IMR-90 (cell line): ENCODE measurements around the gene ARMC9. TPM values are rescaled to one million over a fixed set of nuclear protein-coding genes. Genes with fewer than 3 reads are reported as not detected.

Source experiments
- ATAC-seq: fragments of 200-7000 bp; cut with Tn5 transposase; 2 replicates; pipeline ENCODE4 v1.9.1; 2020; ENCODE audit warnings: low read depth, mild to moderate bottlenecking, moderate library complexity
- BruUV-seq: library from RNA; stranded (reverse); fragments of 400-500 nt; replicated peaks from 2 replicates; lab custom pipeline; 2021; lab: Mats Ljungman, UMichigan
- CTCF ChIA-PET: fragments of 300-600 bp; formaldehyde crosslinking; extraction: SDS; loops from one replicate; lab custom pipeline; 2021; ENCODE audit warnings: antibody characterized with exemption; lab: Yijun Ruan, JAX
- POLR2A ChIA-PET: fragments of 300-600 bp; sonication (Branson Sonifier 250); formaldehyde crosslinking; loops from one replicate; lab custom pipeline; 2022; ENCODE audit warnings: antibody characterized with exemption; ENCODE audit not compliant: unreplicated experiment; lab: Charles Lee
- DNase-seq: peaks from one replicate; pipeline ENCODE4 v3.0.0; 2013
- H2AFZ ChIP-seq: replicated peaks from 2 replicates; pipeline ENCODE3; 2013; ENCODE audit warnings: low read length, mild to moderate bottlenecking; ENCODE audit not compliant: poor library complexity
- H2AK5ac ChIP-seq: 2 replicates; pipeline ENCODE4 v1.6.1; 2013; ENCODE audit warnings: low read depth, low read length, inconsistent platforms
- H2AK9ac ChIP-seq: replicated peaks from 2 replicates; pipeline ENCODE3; 2013; ENCODE audit warnings: mild to moderate bottlenecking, low read depth, low read length, moderate library complexity; ENCODE audit not compliant: poor library complexity
- H2BK120ac ChIP-seq: 2 replicates; pipeline ENCODE4 v1.6.1; 2013; ENCODE audit warnings: low read depth, low read length, inconsistent platforms
- H2BK15ac ChIP-seq: 3 replicates; pipeline ENCODE4 v1.6.1; 2013; ENCODE audit warnings: low read depth, low read length, inconsistent platforms
- H2BK20ac ChIP-seq: 2 replicates; pipeline ENCODE4 v1.6.1; 2013; ENCODE audit warnings: low read depth, mild to moderate bottlenecking, inconsistent platforms, low read length, moderate library complexity
- H2BK5ac ChIP-seq: 2 replicates; pipeline ENCODE4 v1.6.1; 2013; ENCODE audit warnings: mild to moderate bottlenecking, low read depth, low read length, inconsistent platforms; ENCODE audit not compliant: poor library complexity, severe bottlenecking
- H3K14ac ChIP-seq: replicated peaks from 2 replicates; pipeline ENCODE4 v1.6.1; 2013; ENCODE audit warnings: low read depth, low read length, inconsistent platforms
- H3K18ac ChIP-seq: 2 replicates; pipeline ENCODE4 v1.6.1; 2013; ENCODE audit warnings: low read depth, low read length, control low read depth
- H3K23ac ChIP-seq: 2 replicates; pipeline ENCODE4 v1.6.1; 2013; ENCODE audit warnings: low read depth, low read length, inconsistent platforms
- H3K27ac ChIP-seq: 2 replicates; pipeline ENCODE4 v1.5.1; 2013; ENCODE audit warnings: mild to moderate bottlenecking, control low read depth, low read length; ENCODE audit not compliant: insufficient read depth
- H3K27me3 ChIP-seq: 2 replicates; pipeline ENCODE4 v1.6.1; 2013; ENCODE audit warnings: low read length; ENCODE audit not compliant: control insufficient read depth, insufficient read depth
- H3K36me3 ChIP-seq: 2 replicates; pipeline ENCODE4 v1.6.1; 2013; ENCODE audit warnings: low read length, mixed read lengths; ENCODE audit not compliant: control insufficient read depth, insufficient read depth
- H3K4ac ChIP-seq: 2 replicates; pipeline ENCODE4 v1.6.1; 2013; ENCODE audit warnings: low read depth, low read length, inconsistent platforms
- H3K4me1 ChIP-seq: 2 replicates; pipeline ENCODE4 v1.6.1; 2013; ENCODE audit warnings: low read length, mixed read lengths; ENCODE audit not compliant: control insufficient read depth, insufficient read depth
- H3K4me2 ChIP-seq: 2 replicates; pipeline ENCODE4 v1.6.1; 2013; ENCODE audit warnings: low read depth, mild to moderate bottlenecking, control low read depth, low read length, moderate library complexity
- H3K4me3 ChIP-seq: 2 replicates; pipeline ENCODE4 v1.5.1; 2013; ENCODE audit warnings: low read depth, mild to moderate bottlenecking, control low read depth, low read length, moderate library complexity; ENCODE audit not compliant: insufficient read depth
- H3K56ac ChIP-seq: 2 replicates; pipeline ENCODE4 v1.6.1; 2013; ENCODE audit warnings: low read length, inconsistent platforms; ENCODE audit not compliant: insufficient read depth; ENCODE audit errors: extremely low read depth
- H3K79me1 ChIP-seq, 2 experiments: 2 replicates each; pipeline ENCODE4 v1.6.1; 2013; ENCODE audit warnings: low read length in 2 of 2, inconsistent platforms in 1 of 2, low read depth in 1 of 2
- H3K9ac ChIP-seq: 2 replicates; pipeline ENCODE4 v1.6.1; 2013; ENCODE audit warnings: low read depth, low read length, control low read depth
- H3K9me1 ChIP-seq: 2 replicates; pipeline ENCODE4 v1.6.1; 2013; ENCODE audit warnings: low read length, inconsistent platforms; ENCODE audit not compliant: insufficient read depth
- H3K9me3 ChIP-seq: 2 replicates; pipeline ENCODE4 v1.6.1; 2013; ENCODE audit warnings: low read length; ENCODE audit not compliant: control insufficient read depth, insufficient read depth
- H4K20me1 ChIP-seq: 2 replicates; pipeline ENCODE4 v1.6.1; 2013; ENCODE audit warnings: low read length, inconsistent platforms; ENCODE audit not compliant: insufficient read depth
- H4K5ac ChIP-seq: 2 replicates; pipeline ENCODE4 v1.6.1; 2013; ENCODE audit warnings: mild to moderate bottlenecking, low read depth, low read length, control low read depth
- H4K8ac ChIP-seq, 2 experiments: 2 replicates each; pipeline ENCODE4 v1.6.1; 2013; ENCODE audit warnings: low read depth in 2 of 2, low read length in 2 of 2, control low read depth in 1 of 2, inconsistent platforms in 1 of 2
- H4K91ac ChIP-seq: 2 replicates; pipeline ENCODE4 v1.6.1; 2013; ENCODE audit warnings: low read depth, low read length, inconsistent platforms; ENCODE audit not compliant: insufficient read depth
- BHLHE40 ChIP-seq: fragments of 150-350 bp; IDR thresholded peaks from 2 replicates; pipeline ENCODE4 v1.6.1; 2016; ENCODE audit warnings: mild to moderate bottlenecking, low read depth, low read length
- CEBPB ChIP-seq: IDR thresholded peaks from 2 replicates; pipeline ENCODE4 v1.6.1; 2012; ENCODE audit warnings: low read depth, low read length, improper control_type of control experiment
- CHD1 ChIP-seq: IDR thresholded peaks from 2 replicates; pipeline ENCODE4 v1.6.1; 2012; ENCODE audit warnings: low read depth, low read length, improper control_type of control experiment
- FOS ChIP-seq: fragments of 150-350 bp; IDR thresholded peaks from 2 replicates; pipeline ENCODE4 v1.6.1; 2016; ENCODE audit warnings: low read depth, low read length
- MAFK ChIP-seq: IDR thresholded peaks from 2 replicates; pipeline ENCODE4 v1.6.1; 2012; ENCODE audit warnings: low read depth, low read length, improper control_type of control experiment
- MXI1 ChIP-seq: IDR thresholded peaks from 2 replicates; pipeline ENCODE4 v1.6.1; 2012; ENCODE audit warnings: low read depth, mild to moderate bottlenecking, low read length, moderate library complexity, borderline replicate concordance
- RAD21 ChIP-seq: IDR thresholded peaks from 2 replicates; pipeline ENCODE4 v1.6.1; 2012; ENCODE audit warnings: low read length, improper control_type of control experiment
- RCOR1 ChIP-seq: IDR thresholded peaks from 2 replicates; pipeline ENCODE4 v1.6.1; 2012; ENCODE audit warnings: mild to moderate bottlenecking, low read length, improper control_type of control experiment; ENCODE audit not compliant: insufficient replicate concordance
- RFX5 ChIP-seq: IDR thresholded peaks from 2 replicates; pipeline ENCODE4 v1.8.0; 2012; ENCODE audit warnings: low read depth, mild to moderate bottlenecking, low read length, moderate library complexity
- WGBS, 2 experiments: methylation state at CpG; one replicate each; pipeline versions ENCODE4 v1.1.5 to v1.1.7; 2013; ENCODE audit warnings: missing lambda C conversion rate in 2 of 2; ENCODE audit not compliant: insufficient read length in 1 of 2; ENCODE audit errors: extremely low coverage in 2 of 2; 5-methylcytosine and 5-hydroxymethylcytosine counted together
- dilution Hi-C: fragments of 300-500 bp; cut with HindIII; formaldehyde crosslinking; loops from one replicate; pipeline ENCODE4 v1.14.3; 2018; ENCODE audit warnings: low sequenced_read_pairs; ENCODE audit not compliant: unreplicated experiment
- in situ Hi-C: fragments of 300-500 bp; cut with MboI; formaldehyde crosslinking; loops from 3 replicates; pipeline ENCODE4 v1.14.3; 2019; ENCODE audit warnings: low sequenced_read_pairs, inconsistent platforms, mixed read lengths
- intact Hi-C: fragments of 100-400 bp; cut with micrococcal nuclease; formaldehyde crosslinking; loops from 2 replicates; pipeline ENCODE4 v1.10.0; 2022
- polyA plus RNA-seq, 3 experiments: library from polyadenylated mRNA; depleted of rRNA; stranded (reverse); fragments of >200 nt; gene quantifications; 2 replicates each; pipeline ENCODE4 v1.2.3, GENCODE V29; 2012; ENCODE audit warnings: low replicate concordance in 1 of 3
- total RNA-seq: library from RNA; depleted of rRNA; stranded (reverse); fragments of >200 nt; gene quantifications from 2 replicates; pipeline ENCODE4 v1.2.3, GENCODE V29; 2012
- TF ChIP-seq, protein P1 (sequence below): fragments of 150-350 bp; IDR thresholded peaks from 2 replicates; pipeline ENCODE4 v1.6.1; 2017; ENCODE audit warnings: mild to moderate bottlenecking, antibody characterized with exemption, low read length, low read depth
- TF ChIP-seq, protein P2 (sequence below): conservative IDR thresholded peaks from 2 replicates; pipeline ENCODE4 v1.5.1; 2012; ENCODE audit warnings: mild to moderate bottlenecking, low read depth, low read length, improper control_type of control experiment

Gene ARMC9
- total and polyA plus RNA-seq, 2 of the 4 experiments (the other 2 are of a cell fraction), result 36.0 to 46.6 TPM

DNA sequence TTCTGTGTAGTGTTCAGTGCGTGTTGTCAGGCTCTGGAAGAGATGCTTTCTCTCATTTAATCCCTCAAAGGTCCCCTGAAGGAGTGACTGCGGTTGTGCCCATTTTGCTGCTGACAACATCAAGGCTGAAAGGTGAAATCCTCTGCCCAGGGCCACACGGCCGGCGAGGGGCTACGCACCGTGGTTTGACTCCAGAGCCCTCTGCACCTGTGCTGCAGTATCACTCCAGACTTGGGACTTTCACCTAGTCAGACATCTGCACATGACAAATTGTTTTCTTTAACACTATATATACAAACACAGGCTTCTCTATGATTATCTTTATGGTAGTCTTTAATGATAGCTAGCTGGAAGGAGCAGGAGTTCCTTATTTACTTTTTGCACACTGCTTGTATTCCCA, 90.2 kb downstream of the ARMC9 start:
- Histone ChIP-seq H3K27me3 (no peaks in the 10 kb centered on the region), H3K27ac (no peak overlapping the region), H3K23ac (no peak overlapping the region), H3K9ac (no peak overlapping the region), H3K4me1 (no peaks in the 10 kb centered on the region), H4K8ac (no peak overlapping the region), H2AK9ac (peak overlapping the region; percentile 80), H3K36me3 (peaks cover 32% of the 10 kb centered on the region), H3K4me3 (no peak overlapping the region), H2BK15ac (no peak overlapping the region), H2BK5ac (no peak overlapping the region), H3K18ac (no peak overlapping the region), H3K4ac (no peak overlapping the region), H3K4me2 (no peak overlapping the region), H2AFZ (no peak overlapping the region), H4K91ac (no peak overlapping the region), H2BK120ac (no peak overlapping the region), H4K5ac (no peak overlapping the region), H3K9me3 (no peaks in the 10 kb centered on the region), H2AK5ac (no peak overlapping the region), H2BK20ac (no peak overlapping the region), H3K14ac (no peak overlapping the region), H3K9me1 (peaks cover 13% of the 10 kb centered on the region), H4K20me1 (no peaks in the 10 kb centered on the region), H3K79me1 (no peaks in the 10 kb centered on the region), H3K56ac (no peak overlapping the region)
- ChIA-PET POLR2A (no interaction called here), CTCF (interaction anchor here (1.3 to 1.4 kb wide), 2 partner anchors 8 to 123 kb away, joined by 6 to 7 read pairs; no protein-coding TSS in a partner anchor)
- ATAC-seq (no peak), DNase-seq (no peak)
- TF ChIP-seq BHLHE40 (no peak), RCOR1 (no peak), MAFK (no peak), MXI1 (no peak), FOS (no peak), RAD21 (no peak), RFX5 (no peak), CHD1 (no peak), CEBPB (no peak)
- TF ChIP-seq, protein P1, sequence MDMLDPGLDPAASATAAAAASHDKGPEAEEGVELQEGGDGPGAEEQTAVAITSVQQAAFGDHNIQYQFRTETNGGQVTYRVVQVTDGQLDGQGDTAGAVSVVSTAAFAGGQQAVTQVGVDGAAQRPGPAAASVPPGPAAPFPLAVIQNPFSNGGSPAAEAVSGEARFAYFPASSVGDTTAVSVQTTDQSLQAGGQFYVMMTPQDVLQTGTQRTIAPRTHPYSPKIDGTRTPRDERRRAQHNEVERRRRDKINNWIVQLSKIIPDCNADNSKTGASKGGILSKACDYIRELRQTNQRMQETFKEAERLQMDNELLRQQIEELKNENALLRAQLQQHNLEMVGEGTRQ, result no peak
- TF ChIP-seq, protein P2, sequence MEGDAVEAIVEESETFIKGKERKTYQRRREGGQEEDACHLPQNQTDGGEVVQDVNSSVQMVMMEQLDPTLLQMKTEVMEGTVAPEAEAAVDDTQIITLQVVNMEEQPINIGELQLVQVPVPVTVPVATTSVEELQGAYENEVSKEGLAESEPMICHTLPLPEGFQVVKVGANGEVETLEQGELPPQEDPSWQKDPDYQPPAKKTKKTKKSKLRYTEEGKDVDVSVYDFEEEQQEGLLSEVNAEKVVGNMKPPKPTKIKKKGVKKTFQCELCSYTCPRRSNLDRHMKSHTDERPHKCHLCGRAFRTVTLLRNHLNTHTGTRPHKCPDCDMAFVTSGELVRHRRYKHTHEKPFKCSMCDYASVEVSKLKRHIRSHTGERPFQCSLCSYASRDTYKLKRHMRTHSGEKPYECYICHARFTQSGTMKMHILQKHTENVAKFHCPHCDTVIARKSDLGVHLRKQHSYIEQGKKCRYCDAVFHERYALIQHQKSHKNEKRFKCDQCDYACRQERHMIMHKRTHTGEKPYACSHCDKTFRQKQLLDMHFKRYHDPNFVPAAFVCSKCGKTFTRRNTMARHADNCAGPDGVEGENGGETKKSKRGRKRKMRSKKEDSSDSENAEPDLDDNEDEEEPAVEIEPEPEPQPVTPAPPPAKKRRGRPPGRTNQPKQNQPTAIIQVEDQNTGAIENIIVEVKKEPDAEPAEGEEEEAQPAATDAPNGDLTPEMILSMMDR, result no peak
- in situ Hi-C loops, result no loop called here
- WGBS, 2 experiments, result 100% methylated on average over 1 of the region's 7 CpGs; no CpG with 5 or more reads in 1 of the 2 experiments
- dilution Hi-C loops, result no loop called here
- intact Hi-C loops, result no loop called here
- no TSS peak for BruUV-seq
